Activated CD4-positive, alpha-beta T cell treated with anti-CD3 and anti-CD28 coated beads, Interleukin-2, amount 10 ng/mL, durations not matched to agents 24 days and 14 days (primary cell): ENCODE measurements around the gene PBOV1. TPM values are rescaled to one million over a fixed set of nuclear protein-coding genes. Genes with fewer than 3 reads are reported as not detected.

ENCODE experiments used
- DNase-seq: peaks from one replicate; pipeline ENCODE4 v3.0.0; 2022
- H3K27ac Mint-ChIP-seq: one replicate; pipeline ENCODE4 v1.8.0; 2022; ENCODE audit warnings: mild to moderate bottlenecking, mixed read lengths
- H3K27me3 Mint-ChIP-seq: one replicate; pipeline ENCODE4 v1.8.0; 2022; ENCODE audit warnings: mixed read lengths
- H3K36me3 Mint-ChIP-seq: one replicate; pipeline ENCODE4 v1.8.0; 2022; ENCODE audit warnings: low read depth, mild to moderate bottlenecking, mixed read lengths
- H3K4me1 Mint-ChIP-seq: one replicate; pipeline ENCODE4 v1.8.0; 2021; ENCODE audit warnings: mixed read lengths
- H3K4me3 Mint-ChIP-seq: one replicate; pipeline ENCODE4 v1.8.0; 2022; ENCODE audit warnings: mild to moderate bottlenecking, moderate library complexity, mixed read lengths
- H3K9me3 Mint-ChIP-seq: one replicate; pipeline ENCODE4 v1.8.0; 2021; ENCODE audit warnings: mixed read lengths
- intact Hi-C: fragments of 100-400 bp; cut with micrococcal nuclease; formaldehyde crosslinking; loops from one replicate; pipeline ENCODE4 v1.15.1; 2023
- total RNA-seq: library from RNA; stranded (reverse); gene quantifications from 2 replicates; pipeline ENCODE4 v1.2.3, GENCODE V29; 2022

PBOV1 gene
- total RNA-seq, 1 donor from 2014 or later, result not detected

GRCh38 chr6:138246650-138247440 is 28.6 kb upstream of the PBOV1 start:
- intact Hi-C loops, result no loop called here
- Mint-ChIP-seq H3K36me3 (no peaks in the 10 kb centered on the region), H3K9me3 (no peaks in the 10 kb centered on the region), H3K27me3 (peaks cover 2% of the 10 kb centered on the region), H3K27ac (no peak overlapping the region), H3K4me1 (no peaks in the 10 kb centered on the region), H3K4me3 (no peak overlapping the region)
- DNase-seq, result no peak

GRCh38 chr6:138245751-138246150 is 27.5 kb upstream of the PBOV1 start:
- Mint-ChIP-seq H3K36me3 (no peaks in the 10 kb centered on the region), H3K4me1 (no peaks in the 10 kb centered on the region), H3K27me3 (no peaks in the 10 kb centered on the region), H3K9me3 (no peaks in the 10 kb centered on the region), H3K4me3 (no peak overlapping the region), H3K27ac (no peak overlapping the region)
- intact Hi-C loops, result no loop called here
- no peak for DNase-seq

DNA sequence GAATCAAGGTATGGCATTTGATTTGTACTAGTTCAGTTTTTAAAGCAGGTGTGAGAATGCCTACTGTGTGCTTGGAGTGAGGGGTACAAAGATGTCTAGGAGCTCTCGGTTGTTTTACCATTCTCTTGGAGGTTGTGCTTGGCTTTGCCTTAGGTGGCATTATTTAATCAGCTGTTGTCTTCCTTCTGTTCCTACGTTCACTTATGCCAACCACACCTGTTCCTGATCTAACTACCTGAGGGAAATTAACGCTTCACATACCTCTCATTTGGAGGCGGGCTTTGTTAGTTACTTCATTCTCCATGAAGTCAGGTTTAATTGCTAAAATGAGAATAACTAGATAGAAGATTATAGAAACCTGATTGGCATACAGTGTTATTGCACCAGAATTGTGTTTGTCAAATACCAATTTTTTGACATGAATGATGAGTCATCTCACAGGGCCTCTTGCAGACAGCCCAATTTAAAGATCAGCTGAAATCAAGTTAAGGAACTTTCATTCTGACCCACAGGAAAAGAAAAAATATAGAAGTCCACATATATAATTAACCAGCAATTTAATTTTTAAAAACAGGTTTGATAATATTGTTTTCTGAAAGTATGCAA is 24.8 kb upstream of the PBOV1 start:
- DNase-seq, result no peak
- H3K4me1 Mint-ChIP-seq, result no peaks in the 10 kb centered on the region
- peaks cover 1% of the 10 kb centered on the region for H3K27me3 Mint-ChIP-seq
- intact Hi-C loops, result no loop called here
- H3K9me3 Mint-ChIP-seq, result no peaks in the 10 kb centered on the region
- H3K36me3 Mint-ChIP-seq, result no peaks in the 10 kb centered on the region
- H3K27ac Mint-ChIP-seq, result no peak overlapping the region
- H3K4me3 Mint-ChIP-seq, result no peak overlapping the region

GRCh38 chr6:138241934-138242333 is 23.6 kb upstream of the PBOV1 start:
- H3K9me3 Mint-ChIP-seq, result no peaks in the 10 kb centered on the region
- H3K4me3 Mint-ChIP-seq, result no peak overlapping the region
- H3K4me1 Mint-ChIP-seq, result no peaks in the 10 kb centered on the region
- no peaks in the 10 kb centered on the region for H3K36me3 Mint-ChIP-seq
- no peak overlapping the region for H3K27ac Mint-ChIP-seq
- peaks cover 1% of the 10 kb centered on the region for H3K27me3 Mint-ChIP-seq
- intact Hi-C loops, result no loop called here
- DNase-seq, result no peak

DNA sequence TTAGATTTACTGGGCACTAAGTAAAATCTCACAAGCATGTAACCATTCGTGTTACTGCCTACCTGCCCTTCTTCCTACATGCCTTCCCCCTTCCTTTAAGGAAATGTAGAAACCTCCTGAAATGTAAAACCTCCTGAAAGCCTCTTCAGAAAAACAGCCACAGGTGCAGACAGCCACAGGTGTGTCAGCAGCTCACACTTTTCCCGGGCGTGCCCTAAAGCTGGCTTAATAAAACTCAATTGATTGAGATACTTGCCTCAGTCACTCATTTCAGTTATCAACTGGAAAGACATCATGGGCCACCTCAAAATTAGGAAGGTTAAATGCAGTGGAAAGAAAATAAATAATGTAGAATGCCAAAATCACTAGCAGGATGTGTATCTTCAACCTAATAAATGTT is 23.1 kb upstream of the PBOV1 start:
- H3K4me1 Mint-ChIP-seq, result no peaks in the 10 kb centered on the region
- intact Hi-C loops, result no loop called here
- no peak overlapping the region for H3K4me3 Mint-ChIP-seq
- no peak for DNase-seq
- peaks cover 1% of the 10 kb centered on the region for H3K27me3 Mint-ChIP-seq
- no peaks in the 10 kb centered on the region for H3K9me3 Mint-ChIP-seq
- no peak overlapping the region for H3K27ac Mint-ChIP-seq
- no peaks in the 10 kb centered on the region for H3K36me3 Mint-ChIP-seq

GRCh38 chr6:138240476-138241245 is 22.4 kb upstream of the PBOV1 start:
- intact Hi-C loops, result no loop called here
- H3K36me3 Mint-ChIP-seq, result no peaks in the 10 kb centered on the region
- H3K27ac Mint-ChIP-seq, result no peak overlapping the region
- no peak for DNase-seq
- no peaks in the 10 kb centered on the region for H3K9me3 Mint-ChIP-seq
- peaks cover 1% of the 10 kb centered on the region for H3K27me3 Mint-ChIP-seq
- H3K4me3 Mint-ChIP-seq, result no peak overlapping the region
- no peaks in the 10 kb centered on the region for H3K4me1 Mint-ChIP-seq

DNA sequence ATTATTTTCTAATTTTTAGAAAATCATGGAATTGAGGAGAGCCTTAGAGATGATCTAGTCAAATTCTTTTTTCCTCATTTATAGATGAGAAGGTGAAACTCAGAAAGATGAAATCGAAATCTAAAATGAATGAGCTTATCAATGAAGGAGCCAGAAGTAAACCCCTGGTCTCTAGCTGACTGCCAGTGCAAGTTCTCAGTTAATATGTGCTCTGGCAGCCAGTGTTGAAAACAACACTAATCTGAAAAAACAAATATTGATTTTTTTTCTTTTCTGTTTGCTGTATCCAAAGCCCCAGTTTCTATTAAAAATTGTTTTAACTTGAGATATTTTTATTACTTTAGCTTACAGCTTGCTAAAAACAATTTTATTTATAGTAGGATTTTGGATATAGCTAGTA is 21.5 kb upstream of the PBOV1 start:
- no peak for DNase-seq
- H3K36me3 Mint-ChIP-seq, result no peaks in the 10 kb centered on the region
- no peaks in the 10 kb centered on the region for H3K9me3 Mint-ChIP-seq
- H3K27ac Mint-ChIP-seq, result no peak overlapping the region
- intact Hi-C loops, result no loop called here
- no peaks in the 10 kb centered on the region for H3K4me1 Mint-ChIP-seq
- H3K4me3 Mint-ChIP-seq, result no peak overlapping the region
- H3K27me3 Mint-ChIP-seq, result peaks cover 5% of the 10 kb centered on the region

DNA sequence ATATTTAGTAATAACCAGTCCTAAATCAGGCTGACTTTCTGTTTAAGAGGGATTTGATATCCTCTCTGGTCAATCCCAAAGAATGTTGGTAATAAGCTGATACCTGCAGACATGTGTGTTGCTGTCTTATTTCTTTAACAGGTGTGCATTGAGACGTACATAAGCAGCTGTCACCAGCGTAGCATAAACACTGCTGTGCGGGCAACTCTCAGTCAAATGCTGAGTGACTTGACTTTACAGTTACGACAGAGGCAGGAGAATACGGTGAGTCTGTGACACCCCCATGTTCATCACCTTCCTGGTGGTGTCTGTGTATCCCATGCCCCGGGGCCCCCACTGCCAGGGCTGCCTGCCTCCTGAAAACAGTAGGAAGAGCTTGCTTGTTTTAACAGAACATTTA is 20.1 kb upstream of the PBOV1 start:
- no peaks in the 10 kb centered on the region for H3K36me3 Mint-ChIP-seq
- H3K27ac Mint-ChIP-seq, result no peak overlapping the region
- DNase-seq, result no peak
- intact Hi-C loops, result no loop called here
- no peaks in the 10 kb centered on the region for H3K9me3 Mint-ChIP-seq
- H3K27me3 Mint-ChIP-seq, result peaks cover 7% of the 10 kb centered on the region
- H3K4me1 Mint-ChIP-seq, result no peaks in the 10 kb centered on the region
- H3K4me3 Mint-ChIP-seq, result no peak overlapping the region

DNA sequence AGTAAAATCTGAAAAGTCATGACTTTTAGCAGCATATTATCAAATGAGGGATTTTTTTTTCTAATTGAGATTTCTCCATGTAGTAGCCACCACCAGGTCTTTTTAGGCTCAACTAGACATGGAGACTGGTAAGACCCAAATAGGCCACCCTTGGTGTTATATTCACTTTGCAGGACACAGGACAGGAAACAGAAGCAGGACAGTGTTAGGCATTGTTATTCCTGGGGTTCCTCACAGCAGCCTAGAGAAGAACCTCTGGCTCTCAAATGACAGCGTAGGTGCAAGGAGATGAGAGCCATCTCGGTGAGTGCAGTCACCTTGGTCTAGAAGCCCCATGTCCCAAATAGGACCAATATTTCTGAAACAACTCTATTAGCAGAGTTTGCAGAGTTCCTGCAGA is 19.2 kb upstream of the PBOV1 start:
- DNase-seq, result no peak
- intact Hi-C loops, result no loop called here
- no peak overlapping the region for H3K27ac Mint-ChIP-seq

DNA sequence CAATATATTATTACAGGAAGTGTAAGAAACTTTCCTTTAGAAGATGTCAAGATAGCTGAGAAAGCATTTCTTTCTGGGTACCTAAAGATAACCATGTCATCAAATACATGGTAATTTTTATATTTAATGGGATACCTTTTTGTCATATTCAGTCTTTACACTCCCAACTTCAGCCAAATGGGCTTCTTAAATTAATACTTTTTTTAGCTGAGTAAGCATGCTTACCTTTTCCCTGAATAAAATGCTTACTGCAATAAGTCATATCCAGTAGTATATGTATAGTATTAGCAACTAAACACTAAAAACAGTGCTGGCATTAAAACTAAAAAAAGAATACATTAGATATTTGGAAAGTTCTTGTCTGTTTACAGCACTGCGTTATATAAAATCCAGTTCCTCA is 17.4 kb upstream of the PBOV1 start:
- H3K9me3 Mint-ChIP-seq, result no peaks in the 10 kb centered on the region
- no peak overlapping the region for H3K27ac Mint-ChIP-seq
- no peak for DNase-seq
- H3K27me3 Mint-ChIP-seq, result peaks cover 10% of the 10 kb centered on the region
- no peaks in the 10 kb centered on the region for H3K4me1 Mint-ChIP-seq
- no peak overlapping the region for H3K4me3 Mint-ChIP-seq
- intact Hi-C loops, result no loop called here
- no peaks in the 10 kb centered on the region for H3K36me3 Mint-ChIP-seq

More for the DNA sequence above, 19.2 kb upstream of the PBOV1 start:
- peaks cover 10% of the 10 kb centered on the region for H3K27me3 Mint-ChIP-seq
- no peak overlapping the region for H3K4me3 Mint-ChIP-seq
- H3K9me3 Mint-ChIP-seq, result no peaks in the 10 kb centered on the region
- H3K4me1 Mint-ChIP-seq, result no peaks in the 10 kb centered on the region
- H3K36me3 Mint-ChIP-seq, result no peaks in the 10 kb centered on the region

GRCh38 chr6:138235205-138235604 is 16.9 kb upstream of the PBOV1 start:
- Mint-ChIP-seq H3K4me1 (no peaks in the 10 kb centered on the region), H3K27ac (no peak overlapping the region), H3K9me3 (no peaks in the 10 kb centered on the region), H3K4me3 (no peak overlapping the region), H3K27me3 (peaks cover 9% of the 10 kb centered on the region), H3K36me3 (no peaks in the 10 kb centered on the region)
- DNase-seq, result no peak
- intact Hi-C loops, result no loop called here

- peaks cover 9% of the 10 kb centered on the region for H3K27me3 Mint-ChIP-seq
- H3K27ac Mint-ChIP-seq, result no peak overlapping the region
- H3K9me3 Mint-ChIP-seq, result no peaks in the 10 kb centered on the region
- no peaks in the 10 kb centered on the region for H3K4me1 Mint-ChIP-seq
- intact Hi-C loops, result no loop called here
- DNase-seq, result no peak
- H3K36me3 Mint-ChIP-seq, result no peaks in the 10 kb centered on the region
- no peak overlapping the region for H3K4me3 Mint-ChIP-seq
These were observed 16.1 kb upstream of the PBOV1 start for GRCh38 chr6:138234363-138234762.

- intact Hi-C loops, result no loop called here
- DNase-seq, result no peak
- no peaks in the 10 kb centered on the region for H3K36me3 Mint-ChIP-seq
- no peaks in the 10 kb centered on the region for H3K9me3 Mint-ChIP-seq
- H3K27me3 Mint-ChIP-seq, result peaks cover 19% of the 10 kb centered on the region
- H3K27ac Mint-ChIP-seq, result no peak overlapping the region
- no peaks in the 10 kb centered on the region for H3K4me1 Mint-ChIP-seq
- H3K4me3 Mint-ChIP-seq, result no peak overlapping the region
These were observed 13.1 kb upstream of the PBOV1 start for GRCh38 chr6:138231381-138231886.

GRCh38 chr6:138230759-138231380 is 12.6 kb upstream of the PBOV1 start:
- no peaks in the 10 kb centered on the region for H3K36me3 Mint-ChIP-seq
- H3K4me3 Mint-ChIP-seq, result no peak overlapping the region
- no peak for DNase-seq
- H3K27me3 Mint-ChIP-seq, result peaks cover 19% of the 10 kb centered on the region
- H3K4me1 Mint-ChIP-seq, result no peaks in the 10 kb centered on the region
- intact Hi-C loops, result no loop called here
- no peak overlapping the region for H3K27ac Mint-ChIP-seq
- H3K9me3 Mint-ChIP-seq, result no peaks in the 10 kb centered on the region
